Ectodermal cell (in vitro differentiated cells): ENCODE data around the gene PODXL.

ENCODE experiments used
- H3K27ac ChIP-seq: 2 replicates; pipeline ENCODE4 v1.7.0; 2013; ENCODE audit warnings: mild to moderate bottlenecking, low read depth, low read length; ENCODE audit not compliant: insufficient read depth, poor library complexity, severe bottlenecking
- H3K27me3 ChIP-seq: 2 replicates; pipeline ENCODE4 v1.7.0; 2013; ENCODE audit warnings: mild to moderate bottlenecking, low read length; ENCODE audit not compliant: insufficient read depth, control insufficient read depth, poor library complexity, severe bottlenecking
- H3K36me3 ChIP-seq: one replicate; pipeline ENCODE4 v1.7.0; 2013; ENCODE audit warnings: low read length; ENCODE audit not compliant: control insufficient read depth, insufficient read depth
- H3K4me1 ChIP-seq: one replicate; pipeline ENCODE4 v1.7.0; 2013; ENCODE audit warnings: low read length; ENCODE audit not compliant: control insufficient read depth, insufficient read depth
- H3K4me3 ChIP-seq: 2 replicates; pipeline ENCODE4 v1.7.0; 2013; ENCODE audit warnings: low read depth, low read length, control low read depth; ENCODE audit not compliant: insufficient read depth
- H3K9me3 ChIP-seq: 2 replicates; pipeline ENCODE4 v1.7.0; 2013; ENCODE audit warnings: mild to moderate bottlenecking, low read length, moderate library complexity; ENCODE audit not compliant: control insufficient read depth
- WGBS, 2 experiments: methylation state at CpG; one replicate each; pipeline ENCODE4 v1.1.7; 2013; ENCODE audit warnings: missing lambda C conversion rate in 2 of 2; 5-methylcytosine and 5-hydroxymethylcytosine counted together

Gene PODXL

GRCh38 chr7:131503639-131504038 lies 52.8 kb downstream of the PODXL start:
- peaks cover 27% of the 10 kb centered on the region for H3K36me3 ChIP-seq

GRCh38 chr7:131502810-131503508 lies 53.5 kb downstream of the PODXL start:
- peaks cover 9% of the 10 kb centered on the region for H3K4me1 ChIP-seq
- peak overlapping the region; percentile 38 for H3K27ac ChIP-seq
- 94 to 95% methylated on average over 9 of the region's 9 CpGs for WGBS, 2 experiments
- H3K27me3 ChIP-seq: no peaks in the 10 kb centered on the region
- peaks cover 27% of the 10 kb centered on the region for H3K36me3 ChIP-seq
- no peak overlapping the region for H3K4me3 ChIP-seq
- H3K9me3 ChIP-seq: no peaks in the 10 kb centered on the region

More at GRCh38 chr7:131503639-131504038, 52.8 kb downstream of the PODXL start:
- H3K27me3 ChIP-seq: no peaks in the 10 kb centered on the region
- no peaks in the 10 kb centered on the region for H3K9me3 ChIP-seq
- WGBS, 2 experiments: 95% methylated on average over 6 of the region's 6 CpGs
- no peak overlapping the region for H3K27ac ChIP-seq
- H3K4me1 ChIP-seq: peaks cover 9% of the 10 kb centered on the region
- no peak overlapping the region for H3K4me3 ChIP-seq

GRCh38 chr7:131501930-131502685 lies 54.3 kb downstream of the PODXL start:
- Histone ChIP-seq H3K27ac (peak overlapping the region; percentile 47), H3K4me3 (no peak overlapping the region), H3K36me3 (peaks cover 27% of the 10 kb centered on the region), H3K27me3 (no peaks in the 10 kb centered on the region), H3K9me3 (no peaks in the 10 kb centered on the region), H3K4me1 (peaks cover 9% of the 10 kb centered on the region)
- 92 to 93% methylated on average over 14 of the region's 14 CpGs for WGBS, 2 experiments

- H3K27ac ChIP-seq: no peak overlapping the region
- H3K36me3 ChIP-seq: peaks cover 24% of the 10 kb centered on the region
- no peak overlapping the region for H3K4me3 ChIP-seq
- peaks cover 9% of the 10 kb centered on the region for H3K4me1 ChIP-seq
- H3K9me3 ChIP-seq: no peaks in the 10 kb centered on the region
- no peaks in the 10 kb centered on the region for H3K27me3 ChIP-seq
- 95 to 98% methylated on average over 3 of the region's 3 CpGs for WGBS, 2 experiments
Observed at GRCh38 chr7:131501422-131501821, 55.0 kb downstream of the PODXL start.

GRCh38 chr7:131500357-131500756 lies 56.1 kb downstream of the PODXL start:
- Histone ChIP-seq H3K27me3 (no peaks in the 10 kb centered on the region), H3K9me3 (no peaks in the 10 kb centered on the region), H3K36me3 (peaks cover 16% of the 10 kb centered on the region), H3K4me3 (no peak overlapping the region), H3K27ac (no peak overlapping the region), H3K4me1 (peaks cover 9% of the 10 kb centered on the region)
- WGBS, 2 experiments: 90 to 97% methylated on average over 1 of the region's 1 CpG

- Histone ChIP-seq H3K36me3 (peaks cover 13% of the 10 kb centered on the region), H3K4me1 (peaks cover 9% of the 10 kb centered on the region), H3K27me3 (no peaks in the 10 kb centered on the region), H3K9me3 (no peaks in the 10 kb centered on the region), H3K4me3 (no peak overlapping the region), H3K27ac (no peak overlapping the region)
- 93 to 97% methylated on average over 6 of the region's 6 CpGs for WGBS, 2 experiments
Observed at GRCh38 chr7:131499801-131500200, 56.6 kb downstream of the PODXL start.

- Histone ChIP-seq H3K27ac (no peak overlapping the region), H3K4me1 (peaks cover 9% of the 10 kb centered on the region), H3K27me3 (no peaks in the 10 kb centered on the region), H3K4me3 (no peak overlapping the region), H3K9me3 (no peaks in the 10 kb centered on the region), H3K36me3 (no peaks in the 10 kb centered on the region)
- 79 to 80% methylated on average over 4 of the region's 4 CpGs for WGBS, 2 experiments
Observed at GRCh38 chr7:131498237-131498885, 58.1 kb downstream of the PODXL start.

DNA sequence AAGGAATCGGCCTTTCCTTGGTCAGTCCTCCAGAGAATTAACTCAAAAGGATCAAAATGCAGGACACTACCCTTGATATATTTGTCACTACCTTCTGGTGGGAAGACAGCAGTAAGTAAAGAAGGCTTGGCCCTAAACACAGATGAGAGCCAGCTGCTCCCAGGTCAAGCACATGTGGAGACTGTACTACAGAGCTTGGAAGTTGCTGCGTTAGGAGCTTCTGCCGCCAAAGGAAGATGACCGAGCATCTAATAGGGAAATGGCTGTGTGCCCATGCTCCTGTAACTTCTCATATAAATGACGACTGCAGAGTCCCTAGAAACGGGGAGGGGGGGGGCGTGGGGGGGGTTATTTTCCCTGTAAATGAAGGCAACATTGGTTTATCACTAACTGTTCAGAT lies 59.0 kb downstream of the PODXL start:
- Histone ChIP-seq H3K27ac (no peak overlapping the region), H3K4me3 (no peak overlapping the region), H3K4me1 (peaks cover 11% of the 10 kb centered on the region), H3K36me3 (no peaks in the 10 kb centered on the region), H3K27me3 (no peaks in the 10 kb centered on the region), H3K9me3 (no peaks in the 10 kb centered on the region)
- 88 to 89% methylated on average over 6 to 7 of the region's 7 CpGs for WGBS, 2 experiments

- Histone ChIP-seq H3K36me3 (no peaks in the 10 kb centered on the region), H3K27ac (no peak overlapping the region), H3K9me3 (no peaks in the 10 kb centered on the region), H3K27me3 (no peaks in the 10 kb centered on the region), H3K4me3 (no peak overlapping the region), H3K4me1 (peaks cover 4% of the 10 kb centered on the region)
- WGBS, 2 experiments: 94 to 99% methylated on average over 7 of the region's 7 CpGs
Observed at GRCh38 chr7:131495669-131496498, 60.5 kb downstream of the PODXL start.
